ENCODE measurements around the gene MRLN.

- no peak for TF ChIP-seq CTCF (IDR thresholded peaks at IDR 0.05)
- TF ChIP-seq POLR2A (IDR thresholded peaks at IDR 0.05) = no peak
- no peak for TF ChIP-seq POLR2AphosphoS5 (IDR thresholded peaks at IDR 0.05)
- no peak for TF ChIP-seq EP300 (IDR thresholded peaks at IDR 0.05)
Observed at GRCh38 chr10:59793919-59794318, 40.7 kb upstream of the MRLN start.

Measured in gastroesophageal sphincter (tissue), 3 donors.